HepG2 (cell line): Measurements from ENCODE around the gene RPS14. TPM values are rescaled to one million over a fixed set of nuclear protein-coding genes. Genes with fewer than 3 reads are reported as not detected.
A peak's percentile ranks its signal among the peaks of the same experiment; 100 is the strongest.

Source experiments
- ATAC-seq: fragments of 200-7000 bp; cut with Tn5 transposase; 3 replicates; pipeline ENCODE4 v1.9.1; 2020; ENCODE audit warnings: mild to moderate bottlenecking, moderate library complexity
- BruUV-seq: library from RNA; stranded (reverse); fragments of 400-500 nt; replicated peaks from 2 replicates; lab custom pipeline; 2021; lab: Mats Ljungman, UMichigan
- CTCF ChIA-PET: fragments of 300-600 bp; formaldehyde crosslinking; extraction: SDS; loops from one replicate; lab custom pipeline; 2021; ENCODE audit warnings: low total read pairs, inconsistent platforms, low intra/inter-chr PET ratio; lab: Yijun Ruan, JAX
- POLR2A ChIA-PET: fragments of 350-600 bp; sonication (Branson Sonifier 250); formaldehyde crosslinking; loops from one replicate; lab custom pipeline; 2020; ENCODE audit warnings: antibody characterized with exemption, inconsistent platforms; lab: Yijun Ruan, JAX
- DNase-seq: peaks from one replicate; pipeline ENCODE4 v3.0.0-alpha.2; 2015; ENCODE audit warnings: low spot score
- FAIRE-seq: peaks from 3 replicates; lab custom pipeline; 2011; peaks lifted over from hg19 to GRCh38; lab: Jason Lieb, UNC
- H2AFZ ChIP-seq: one replicate; pipeline ENCODE4 v1.6.1; 2011; ENCODE audit warnings: low read length, inconsistent platforms
- H3K27ac ChIP-seq: fragments of 300-600 bp; 3 replicates; pipeline ENCODE4 v1.8.0; 2011; ENCODE audit warnings: mixed run types, mild to moderate bottlenecking, mixed read lengths, low read length, inconsistent platforms; ENCODE audit not compliant: insufficient read depth; ENCODE audit errors: extremely low read length
- H3K27me3 ChIP-seq, 2 experiments: fragments of 200-600 bp in 1 of 2; 2 replicates in 1 of 2; 3 replicates in 1 of 2; pipeline versions ENCODE4 v1.6.0 to v1.8.0; 2011; ENCODE audit warnings: low read length in 2 of 2, mild to moderate bottlenecking in 2 of 2, moderate library complexity in 2 of 2, inconsistent platforms in 1 of 2; ENCODE audit not compliant: insufficient read depth in 2 of 2, control insufficient read depth in 1 of 2
- H3K36me3 ChIP-seq, 2 experiments: fragments of 200-600 bp in 1 of 2; replicated peaks in 1 of 2; 2 replicates in 1 of 2; 3 replicates in 1 of 2; pipeline versions ENCODE4 v1.5.1 to v1.8.0; 2011; ENCODE audit warnings: low read length in 2 of 2, inconsistent platforms in 1 of 2; ENCODE audit not compliant: insufficient read depth in 2 of 2, control insufficient read depth in 1 of 2
- H3K4me1 ChIP-seq: 2 replicates; pipeline ENCODE4 v1.5.1; 2012; ENCODE audit warnings: low read length, inconsistent platforms; ENCODE audit not compliant: insufficient read depth
- H3K4me2 ChIP-seq: 2 replicates; pipeline ENCODE4 v1.6.0; 2011; ENCODE audit warnings: low read depth, low read length, inconsistent platforms
- H3K4me3 ChIP-seq, 3 experiments: fragments of 200-600 bp in 1 of 3; sonication (generic), shearing (Covaris generic) in 1 of 3; replicated peaks in 1 of 3; 2 replicates each; pipeline ENCODE4 v1.5.1; 2011 to 2016; ENCODE audit warnings: low read length in 3 of 3, inconsistent platforms in 2 of 3, low read depth in 2 of 3, mild to moderate bottlenecking in 2 of 3, control low read depth in 1 of 3, mixed read lengths in 1 of 3; ENCODE audit not compliant: insufficient read depth in 1 of 3
- H3K79me2 ChIP-seq: one replicate; pipeline ENCODE4 v1.6.1; 2011; ENCODE audit warnings: low read length, inconsistent platforms; ENCODE audit not compliant: insufficient read depth
- H3K9ac ChIP-seq: 2 replicates; pipeline ENCODE4 v1.6.0; 2011; ENCODE audit warnings: mild to moderate bottlenecking, low read depth, low read length, inconsistent platforms; ENCODE audit not compliant: insufficient read depth
- H3K9me3 ChIP-seq: 2 replicates; pipeline ENCODE4 v1.5.1; 2012; ENCODE audit warnings: mild to moderate bottlenecking, low read length
- H4K20me1 ChIP-seq: 2 replicates; pipeline ENCODE4 v1.6.0; 2011; ENCODE audit warnings: inconsistent platforms, mild to moderate bottlenecking, low read length, moderate library complexity; ENCODE audit not compliant: insufficient read depth
- AGO2 ChIP-seq: fragments of 200-400 bp; formaldehyde crosslinking; optimal IDR thresholded peaks from 2 replicates; pipeline ENCODE3; 2017; ENCODE audit warnings: mild to moderate bottlenecking, low read depth, low read length, moderate library complexity
- ATF7 ChIP-seq, 2 experiments: fragments of 450-650 bp in 1 of 2; sonication (generic) in 1 of 2; formaldehyde crosslinking in 1 of 2; IDR thresholded peaks; 2 replicates each; pipeline versions ENCODE4 v1.4.0 to v1.6.1; 2016 to 2020; ENCODE audit warnings: antibody characterized with exemption in 1 of 2, mild to moderate bottlenecking in 1 of 2, missing genetic modification reagents in 1 of 2
- CHD2 ChIP-seq: IDR thresholded peaks from 2 replicates; pipeline ENCODE4 v1.6.1; 2011; ENCODE audit warnings: low read depth, low read length, improper control_type of control experiment
- GATAD2A ChIP-seq: IDR thresholded peaks from 2 replicates; pipeline ENCODE4 v1.6.1; 2016
- MAZ ChIP-seq, 2 experiments: sonication (generic) in 1 of 2; formaldehyde crosslinking in 1 of 2; IDR thresholded peaks; 2 replicates each; pipeline versions ENCODE4 v1.5.0 to v1.6.1; 2012 to 2020; ENCODE audit warnings: low read depth in 2 of 2, mild to moderate bottlenecking in 2 of 2, borderline replicate concordance in 1 of 2, improper control_type of control experiment in 1 of 2, low read length in 1 of 2, missing genetic modification reagents in 1 of 2, moderate library complexity in 1 of 2
- NR2F6 ChIP-seq, 2 experiments: IDR thresholded peaks; 2 replicates each; pipeline ENCODE4 v1.6.1; 2016; ENCODE audit warnings: antibody characterized with exemption in 1 of 2, mild to moderate bottlenecking in 1 of 2
- ONECUT2 ChIP-seq: sonication (generic); formaldehyde crosslinking; IDR thresholded peaks from 2 replicates; pipeline ENCODE4 v1.4.0; 2020; ENCODE audit warnings: missing genetic modification reagents
- PHB2 ChIP-seq: fragments of 450-650 bp; IDR thresholded peaks from 2 replicates; pipeline ENCODE4 v1.6.1; 2018; ENCODE audit not compliant: partially characterized antibody
- RAD21 ChIP-seq: fragments of 450-650 bp; formaldehyde crosslinking; IDR thresholded peaks from 2 replicates; pipeline ENCODE4 v1.5.0; 2020; ENCODE audit warnings: mild to moderate bottlenecking
- RBM22 ChIP-seq: fragments of 200-400 bp; formaldehyde crosslinking; optimal IDR thresholded peaks from 2 replicates; pipeline ENCODE3; 2017; ENCODE audit warnings: mild to moderate bottlenecking, low read length, moderate library complexity
- STAG1 ChIP-seq: sonication (generic); formaldehyde crosslinking; IDR thresholded peaks from 2 replicates; pipeline ENCODE4 v1.4.0; 2020; ENCODE audit warnings: missing genetic modification reagents
- TAF15 ChIP-seq: fragments of 200-400 bp; formaldehyde crosslinking; IDR thresholded peaks from one replicate; pipeline ENCODE4 v1.6.1; 2018; ENCODE audit warnings: mild to moderate bottlenecking, low read depth, low read length; ENCODE audit not compliant: poor library complexity, severe bottlenecking
- ZBTB42 ChIP-seq: sonication (generic); formaldehyde crosslinking; IDR thresholded peaks from 2 replicates; pipeline ENCODE4 v1.5.0; 2020; ENCODE audit warnings: mild to moderate bottlenecking, missing genetic modification reagents
- ZBTB7B ChIP-seq: sonication (generic); formaldehyde crosslinking; IDR thresholded peaks from 2 replicates; pipeline ENCODE4 v1.4.0; 2020; ENCODE audit warnings: missing genetic modification reagents
- ZEB1 ChIP-seq: IDR thresholded peaks from 2 replicates; pipeline ENCODE4 v1.6.1; 2012; ENCODE audit warnings: mild to moderate bottlenecking, low read depth, inconsistent platforms; ENCODE audit not compliant: insufficient replicate concordance
- ZNF17 ChIP-seq: sonication (generic); formaldehyde crosslinking; IDR thresholded peaks from 2 replicates; pipeline ENCODE4 v1.5.0; 2020; ENCODE audit warnings: mild to moderate bottlenecking, missing genetic modification reagents
- ZNF431 ChIP-seq: sonication (generic); formaldehyde crosslinking; IDR thresholded peaks from 2 replicates; pipeline ENCODE4 v1.9.0; 2022; ENCODE audit warnings: missing genetic modification reagents, low read depth, mild to moderate bottlenecking, borderline replicate concordance
- ZNF768 ChIP-seq: sonication (generic); formaldehyde crosslinking; IDR thresholded peaks from 2 replicates; pipeline ENCODE4 v1.4.0; 2020; ENCODE audit warnings: missing genetic modification reagents
- WGBS: methylation state at CpG from one replicate; pipeline ENCODE4 v1.1.6; 2017; ENCODE audit warnings: low lambda C conversion rate; 5-methylcytosine and 5-hydroxymethylcytosine counted together
- in situ Hi-C: cut with HindIII; loops from 2 replicates; pipeline ENCODE4 v1.10.0; 2017; ENCODE audit warnings: low pct_unique_long_range_greater_than_20kb; ENCODE audit not compliant: extremely low pct_ligation_motif_present
- intact Hi-C: fragments of 100-400 bp; cut with micrococcal nuclease; formaldehyde crosslinking; loops from one replicate; pipeline ENCODE4 v1.10.0; 2022; ENCODE audit not compliant: unreplicated experiment
- polyA plus RNA-seq, 8 experiments: library from polyadenylated mRNA; depleted of rRNA in 3 of 8; stranded (reverse) in 7 of 8; unstranded in 1 of 8; fragments of >200 nt; fragmentation: Illumina TruSeq in 4 of 8; extraction: Trizol in 4 of 8; gene quantifications; 2 replicates each; pipeline versions ENCODE4 v1.2.1 to v1.2.3, GENCODE V29; 2011 to 2016; ENCODE audit warnings: low read depth in 4 of 8, missing spikeins in 1 of 8, mixed read lengths in 1 of 8; ENCODE audit not compliant: insufficient read depth in 1 of 8
- total RNA-seq, 5 experiments: library from RNA; depleted of rRNA; stranded (reverse); fragments of >200 nt; fragmentation: Illumina TruSeq; extraction: Trizol; gene quantifications; 2 replicates each; pipeline ENCODE4 v1.2.3, GENCODE V29; 2016; ENCODE audit warnings: low read depth in 1 of 5
- TF ChIP-seq, protein P1 (sequence below): sonication (generic); formaldehyde crosslinking; IDR thresholded peaks from 2 replicates; pipeline ENCODE4 v1.4.0; 2020; ENCODE audit warnings: missing genetic modification reagents
- TF ChIP-seq, protein P2 (sequence below): sonication (generic); formaldehyde crosslinking; IDR thresholded peaks from 2 replicates; pipeline ENCODE4 v1.5.0; 2020; ENCODE audit warnings: mild to moderate bottlenecking, missing genetic modification reagents, moderate library complexity

RPS14 gene
- total and polyA plus RNA-seq, 2 of the 13 experiments (the other 11 are each of a cell fraction or from before 2014, with no cell fraction given), result 2,116 to 3,295 TPM

DNA sequence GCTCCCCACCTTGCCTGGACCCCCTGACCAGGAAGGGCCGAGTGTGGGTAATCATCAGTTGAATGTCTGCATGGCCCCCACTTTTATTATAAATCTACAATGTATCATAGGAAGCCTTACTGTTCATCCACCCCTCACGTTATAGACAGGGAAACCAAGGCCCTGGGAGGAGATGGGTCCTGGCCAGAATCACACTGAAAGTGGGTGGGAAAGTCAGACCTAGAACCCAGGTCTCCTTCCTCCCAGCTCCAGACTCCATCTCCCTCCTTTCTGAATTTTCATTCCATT lies 53.9 kb downstream of the RPS14 start (continued):
- TF ChIP-seq ATF7 (IDR thresholded peaks at IDR 0.05), result no peak
- no peak for TF ChIP-seq ATF7 (CRISPR knock-in tag; IDR thresholded peaks at IDR 0.05)
- TF ChIP-seq ONECUT2 (CRISPR knock-in tag), result no peak
- TF ChIP-seq ZNF17 (CRISPR knock-in tag), result no peak
- TF ChIP-seq NR2F6 (IDR thresholded peaks at IDR 0.05), result no peak
- no peak for TF ChIP-seq NR2F6 (CRISPR knock-in tag; IDR thresholded peaks at IDR 0.05)
- TF ChIP-seq GATAD2A, result no peak
- no peak for TF ChIP-seq ZNF431 (CRISPR knock-in tag)
- TF ChIP-seq TAF15, result no peak

DNA sequence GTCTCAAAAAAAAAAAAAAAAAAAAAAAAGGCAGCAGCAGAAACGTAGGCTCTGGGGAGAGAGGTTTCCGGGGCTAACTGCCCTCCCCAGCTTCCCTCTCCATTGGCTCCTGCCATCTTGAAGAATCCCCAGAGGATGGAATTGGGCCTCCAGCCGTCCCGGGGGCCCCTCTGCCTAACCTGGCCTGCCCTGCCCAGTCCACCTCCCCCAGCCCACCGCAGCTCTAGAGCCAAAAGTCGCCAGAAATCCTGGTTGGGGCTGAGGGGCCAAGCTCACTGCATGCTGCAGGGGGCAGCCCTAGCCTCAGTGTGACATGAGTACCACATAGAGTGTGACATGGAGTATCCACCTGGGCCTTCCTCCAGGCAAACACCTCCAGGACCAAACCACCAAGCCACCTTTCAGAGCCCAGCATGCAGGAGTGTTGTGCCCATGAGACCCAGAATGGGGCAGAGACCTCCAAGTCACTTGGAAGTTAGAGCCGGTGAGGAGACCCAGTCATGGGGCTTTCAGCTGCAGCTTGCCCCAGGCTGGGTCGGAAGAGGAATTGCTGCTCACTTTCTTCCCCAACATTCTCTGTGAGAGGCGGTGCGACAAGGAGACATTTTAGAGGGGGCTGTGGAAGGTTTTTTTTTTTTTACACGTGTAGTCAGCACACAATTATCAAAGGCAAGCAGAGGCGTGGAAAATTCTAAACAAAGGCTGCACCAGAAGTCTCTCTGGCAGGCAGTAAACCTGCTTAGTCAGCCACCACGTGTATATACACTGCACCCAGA lies 54.4 kb downstream of the RPS14 start:
- Histone ChIP-seq H3K36me3 (peaks cover 43 to 88% of the 10 kb centered on the region in 2 experiments), H2AFZ (no peak overlapping the region), H3K9me3 (no peaks in the 10 kb centered on the region), H3K4me2 (no peak overlapping the region), H3K79me2 (no peaks in the 10 kb centered on the region), H3K27ac (no peak overlapping the region), H3K27me3 (no peaks in the 10 kb centered on the region), H4K20me1 (no peaks in the 10 kb centered on the region), H3K4me3 (no peak overlapping the region), H3K4me1 (no peaks in the 10 kb centered on the region), H3K9ac (no peak overlapping the region)
- DNase-seq (no peak), FAIRE-seq (no peak), ATAC-seq (peak; percentile 29)
- in situ Hi-C loops, result loop anchor here (5.0 kb wide), 1 partner anchor 42 kb away; no protein-coding TSS in a partner anchor
- ChIA-PET CTCF (interaction anchor here (1.9 kb wide), 1 partner anchor 41 kb away, joined by 8 read pairs; no protein-coding TSS in a partner anchor), POLR2A (no interaction called here)
- 98% methylated on average over 10 of the region's 13 CpGs for WGBS
- intact Hi-C loops, result no loop called here
- BruUV-seq, result no TSS peak
- TF ChIP-seq STAG1 (CRISPR knock-in tag), result peak; percentile 46
- TF ChIP-seq RAD21, result 0 out of 2 replicates have a peak, but pooled peaks have one; percentile 15
- TF ChIP-seq ZNF768, result no peak
- no peak for TF ChIP-seq CHD2
- TF ChIP-seq, protein P1, sequence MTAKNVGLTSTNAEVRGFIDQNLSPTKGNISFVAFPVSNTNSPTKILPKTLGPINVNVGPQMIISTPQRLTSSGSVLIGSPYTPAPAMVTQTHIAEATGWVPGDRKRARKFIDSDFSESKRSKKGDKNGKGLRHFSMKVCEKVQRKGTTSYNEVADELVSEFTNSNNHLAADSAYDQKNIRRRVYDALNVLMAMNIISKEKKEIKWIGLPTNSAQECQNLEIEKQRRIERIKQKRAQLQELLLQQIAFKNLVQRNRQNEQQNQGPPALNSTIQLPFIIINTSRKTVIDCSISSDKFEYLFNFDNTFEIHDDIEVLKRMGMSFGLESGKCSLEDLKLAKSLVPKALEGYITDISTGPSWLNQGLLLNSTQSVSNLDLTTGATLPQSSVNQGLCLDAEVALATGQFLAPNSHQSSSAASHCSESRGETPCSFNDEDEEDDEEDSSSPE, result no peak
- TF ChIP-seq ZBTB7B, result no peak
- TF ChIP-seq, protein P2, sequence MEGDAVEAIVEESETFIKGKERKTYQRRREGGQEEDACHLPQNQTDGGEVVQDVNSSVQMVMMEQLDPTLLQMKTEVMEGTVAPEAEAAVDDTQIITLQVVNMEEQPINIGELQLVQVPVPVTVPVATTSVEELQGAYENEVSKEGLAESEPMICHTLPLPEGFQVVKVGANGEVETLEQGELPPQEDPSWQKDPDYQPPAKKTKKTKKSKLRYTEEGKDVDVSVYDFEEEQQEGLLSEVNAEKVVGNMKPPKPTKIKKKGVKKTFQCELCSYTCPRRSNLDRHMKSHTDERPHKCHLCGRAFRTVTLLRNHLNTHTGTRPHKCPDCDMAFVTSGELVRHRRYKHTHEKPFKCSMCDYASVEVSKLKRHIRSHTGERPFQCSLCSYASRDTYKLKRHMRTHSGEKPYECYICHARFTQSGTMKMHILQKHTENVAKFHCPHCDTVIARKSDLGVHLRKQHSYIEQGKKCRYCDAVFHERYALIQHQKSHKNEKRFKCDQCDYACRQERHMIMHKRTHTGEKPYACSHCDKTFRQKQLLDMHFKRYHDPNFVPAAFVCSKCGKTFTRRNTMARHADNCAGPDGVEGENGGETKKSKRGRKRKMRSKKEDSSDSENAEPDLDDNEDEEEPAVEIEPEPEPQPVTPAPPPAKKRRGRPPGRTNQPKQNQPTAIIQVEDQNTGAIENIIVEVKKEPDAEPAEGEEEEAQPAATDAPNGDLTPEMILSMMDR (CRISPR knock-in tag), result peak; percentile 49
- peak; percentile 12 for TF ChIP-seq RBM22
- no peak for TF ChIP-seq ZBTB42 (CRISPR knock-in tag)
- no peak for TF ChIP-seq PHB2
- peak; percentile 38 for TF ChIP-seq AGO2
- TF ChIP-seq ZEB1, result no peak
- no peak for TF ChIP-seq MAZ (IDR thresholded peaks at IDR 0.05; ENCODE audit: borderline replicate concordance, low read depth, low read length)
- TF ChIP-seq MAZ (CRISPR knock-in tag; IDR thresholded peaks at IDR 0.05; ENCODE audit: low read depth), result no peak
